Neural cell (in vitro differentiated cells): ENCODE data around the gene TMEM232. TPM values are rescaled to one million over a fixed set of nuclear protein-coding genes. Genes with fewer than 3 reads are reported as not detected.

Experiments
- H2AFZ ChIP-seq: fragments of 200-600, 300-800 bp; sonication (generic), shearing (Covaris generic); 2 replicates; pipeline ENCODE4 v1.6.0; 2014; ENCODE audit warnings: low read depth, mild to moderate bottlenecking, antibody characterized with exemption, low read length, moderate library complexity
- H3F3A ChIP-seq: fragments of 200-600 bp; shearing (Covaris generic); 2 replicates; pipeline ENCODE4 v1.6.1; 2016; ENCODE audit warnings: mild to moderate bottlenecking, moderate library complexity, mixed read lengths, antibody characterized with exemption, low read length; ENCODE audit not compliant: insufficient read depth, poor library complexity, severe bottlenecking
- H3K27ac ChIP-seq: fragments of 200-600, 300-800 bp; sonication (generic), shearing (Covaris generic); 2 replicates; pipeline ENCODE4 v1.5.1; 2014; ENCODE audit warnings: mild to moderate bottlenecking, low read length, moderate library complexity
- H3K27me3 ChIP-seq: fragments of 300-800, 200-600 bp; sonication (generic), shearing (Covaris generic); 2 replicates; pipeline ENCODE4 v1.6.0; 2014; ENCODE audit warnings: mild to moderate bottlenecking, low read depth, low read length, moderate library complexity; ENCODE audit not compliant: insufficient read depth
- H3K36me3 ChIP-seq: fragments of 300-800, 200-600 bp; sonication (generic), shearing (Covaris generic); 2 replicates; pipeline ENCODE4 v1.5.1; 2014; ENCODE audit warnings: mild to moderate bottlenecking, antibody characterized with exemption, low read length, moderate library complexity; ENCODE audit not compliant: insufficient read depth
- H3K4me2 ChIP-seq: fragments of 300-800, 200-600 bp; sonication (generic), shearing (Covaris generic); 2 replicates; pipeline ENCODE4 v1.6.0; 2014; ENCODE audit warnings: mild to moderate bottlenecking, low read length
- H3K4me3 ChIP-seq: fragments of 300-800, 200-600 bp; sonication (generic), shearing (Covaris generic); 2 replicates; pipeline ENCODE4 v1.5.1; 2014; ENCODE audit warnings: mild to moderate bottlenecking, low read length, moderate library complexity
- H3K79me2 ChIP-seq: fragments of 200-600 bp; shearing (Covaris generic); replicated peaks from 2 replicates; pipeline ENCODE4 v1.6.0; 2014; ENCODE audit warnings: mild to moderate bottlenecking, low read length, moderate library complexity; ENCODE audit not compliant: insufficient read depth
- H3K9ac ChIP-seq: fragments of 300-800, 200-600 bp; sonication (generic), shearing (Covaris generic); 2 replicates; pipeline ENCODE4 v1.6.1; 2016; ENCODE audit warnings: mild to moderate bottlenecking, low read length, mixed read lengths
- H3K9me2 ChIP-seq: fragments of 200-600 bp; shearing (Covaris generic); 2 replicates; pipeline ENCODE4 v1.6.1; 2016; ENCODE audit warnings: mild to moderate bottlenecking, low read length, mixed read lengths; ENCODE audit not compliant: insufficient read depth
- H3K9me3 ChIP-seq: fragments of 200-600, 300-800 bp; sonication (generic), shearing (Covaris generic); 2 replicates; pipeline ENCODE4 v1.6.1; 2016; ENCODE audit warnings: mild to moderate bottlenecking, mixed run types, low read length, moderate library complexity, mixed read lengths
- H4K20me1 ChIP-seq: fragments of 200-600 bp; shearing (Covaris generic); 2 replicates; pipeline ENCODE4 v1.6.1; 2016; ENCODE audit warnings: mild to moderate bottlenecking, mixed run types; ENCODE audit not compliant: insufficient read depth
- EP300 ChIP-seq: fragments of 450-650 bp; conservative IDR thresholded peaks from 2 replicates; pipeline ENCODE4 v1.6.1; 2014; ENCODE audit warnings: antibody characterized with exemption, mild to moderate bottlenecking, moderate library complexity; ENCODE audit not compliant: poor library complexity, severe bottlenecking
- EZH2 ChIP-seq: fragments of 200-600, 300-800 bp; shearing (Covaris generic), sonication (generic); IDR thresholded peaks from 2 replicates; pipeline ENCODE4 v1.6.1; 2014; ENCODE audit warnings: antibody characterized with exemption, low read length, borderline replicate concordance, mild to moderate bottlenecking; ENCODE audit not compliant: insufficient read depth, poor library complexity, severe bottlenecking
- MXI1 ChIP-seq: fragments of 450-650 bp; conservative IDR thresholded peaks from 2 replicates; pipeline ENCODE4 v1.6.1; 2014; ENCODE audit warnings: antibody characterized with exemption, mild to moderate bottlenecking; ENCODE audit not compliant: poor library complexity, severe bottlenecking
- POLR2AphosphoS5 ChIP-seq: IDR thresholded peaks from 2 replicates; pipeline ENCODE4 v1.6.1; 2012
- RAD21 ChIP-seq: fragments of 450-650 bp; conservative IDR thresholded peaks from 2 replicates; pipeline ENCODE4 v1.6.1; 2014; ENCODE audit warnings: antibody characterized with exemption, mild to moderate bottlenecking, moderate library complexity
- REST ChIP-seq: IDR thresholded peaks from 2 replicates; pipeline ENCODE4 v1.6.1; 2012; ENCODE audit warnings: borderline replicate concordance
- SMC3 ChIP-seq: fragments of 450-650 bp; conservative IDR thresholded peaks from 2 replicates; pipeline ENCODE4 v1.6.1; 2014; ENCODE audit warnings: antibody characterized with exemption, mild to moderate bottlenecking, moderate library complexity; ENCODE audit not compliant: poor library complexity
- TAF1 ChIP-seq: IDR thresholded peaks from 2 replicates; pipeline ENCODE4 v1.6.1; 2012; ENCODE audit warnings: low read depth
- polyA plus RNA-seq: library from polyadenylated mRNA; depleted of rRNA; stranded (reverse); fragments of >200 nt; gene quantifications from 2 replicates; pipeline ENCODE4 v1.2.3, GENCODE V29; 2014
- TF ChIP-seq, protein P1 (sequence below): fragments of 450-650 bp; IDR thresholded peaks from 2 replicates; pipeline ENCODE4 v1.5.1; 2014; ENCODE audit warnings: antibody characterized with exemption, mild to moderate bottlenecking, moderate library complexity; ENCODE audit not compliant: poor library complexity, severe bottlenecking

Gene TMEM232
- polyA plus RNA-seq, 1 donor from 2014 or later = 7.4 TPM

- no peak for TF ChIP-seq REST
Observed at GRCh38 chr5:110631236-110631635, 95.2 kb downstream of the TMEM232 start (continued).

- no peaks in the 10 kb centered on the region for H4K20me1 ChIP-seq
- H3K9me2 ChIP-seq = no peaks in the 10 kb centered on the region
- no peak overlapping the region for H3K4me2 ChIP-seq
- no peak overlapping the region for H3K9ac ChIP-seq
- TF ChIP-seq EZH2 = no peak
- TF ChIP-seq, protein P1, sequence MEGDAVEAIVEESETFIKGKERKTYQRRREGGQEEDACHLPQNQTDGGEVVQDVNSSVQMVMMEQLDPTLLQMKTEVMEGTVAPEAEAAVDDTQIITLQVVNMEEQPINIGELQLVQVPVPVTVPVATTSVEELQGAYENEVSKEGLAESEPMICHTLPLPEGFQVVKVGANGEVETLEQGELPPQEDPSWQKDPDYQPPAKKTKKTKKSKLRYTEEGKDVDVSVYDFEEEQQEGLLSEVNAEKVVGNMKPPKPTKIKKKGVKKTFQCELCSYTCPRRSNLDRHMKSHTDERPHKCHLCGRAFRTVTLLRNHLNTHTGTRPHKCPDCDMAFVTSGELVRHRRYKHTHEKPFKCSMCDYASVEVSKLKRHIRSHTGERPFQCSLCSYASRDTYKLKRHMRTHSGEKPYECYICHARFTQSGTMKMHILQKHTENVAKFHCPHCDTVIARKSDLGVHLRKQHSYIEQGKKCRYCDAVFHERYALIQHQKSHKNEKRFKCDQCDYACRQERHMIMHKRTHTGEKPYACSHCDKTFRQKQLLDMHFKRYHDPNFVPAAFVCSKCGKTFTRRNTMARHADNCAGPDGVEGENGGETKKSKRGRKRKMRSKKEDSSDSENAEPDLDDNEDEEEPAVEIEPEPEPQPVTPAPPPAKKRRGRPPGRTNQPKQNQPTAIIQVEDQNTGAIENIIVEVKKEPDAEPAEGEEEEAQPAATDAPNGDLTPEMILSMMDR = no peak
- TF ChIP-seq RAD21 = no peak
- TF ChIP-seq EP300 = no peak
- H3K4me3 ChIP-seq = no peak overlapping the region
- no peaks in the 10 kb centered on the region for H3K27me3 ChIP-seq
- no peak overlapping the region for H3K27ac ChIP-seq
- no peak overlapping the region for H2AFZ ChIP-seq
- H3K36me3 ChIP-seq = no peaks in the 10 kb centered on the region
- no peaks in the 10 kb centered on the region for H3F3A ChIP-seq
- no peaks in the 10 kb centered on the region for H3K9me3 ChIP-seq
- H3K79me2 ChIP-seq = no peaks in the 10 kb centered on the region
Observed at GRCh38 chr5:110630350-110630749, 96.1 kb downstream of the TMEM232 start.

DNA sequence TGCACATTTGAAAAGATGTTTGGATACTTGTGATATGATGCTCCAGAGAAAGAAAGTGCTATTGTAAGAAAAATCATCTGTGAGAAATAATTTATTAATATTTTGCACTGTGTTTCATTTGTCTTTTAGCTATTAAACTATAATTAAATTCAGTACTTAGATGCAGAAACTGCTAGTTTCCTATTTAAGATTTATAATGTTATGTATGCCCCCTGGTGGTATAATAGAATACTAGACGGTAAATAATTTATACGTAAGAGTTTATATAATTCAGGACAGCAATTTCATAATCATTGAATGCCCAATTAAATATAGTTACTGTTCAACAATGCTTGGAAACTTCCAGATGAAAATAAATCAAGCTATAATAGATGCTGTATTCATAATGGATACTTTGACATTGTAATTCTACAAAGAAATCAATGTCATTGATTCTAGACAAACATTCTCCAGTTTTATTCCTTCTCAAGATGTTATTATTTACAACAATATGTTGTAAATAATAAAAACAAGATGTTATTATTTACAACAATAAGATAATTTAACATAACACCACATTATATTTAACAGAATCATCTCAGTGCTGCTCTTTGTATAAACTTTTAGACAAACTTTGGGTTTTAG is 101.0 kb downstream of the TMEM232 start:
- no peak overlapping the region for H3K4me3 ChIP-seq
- H3K27ac ChIP-seq = no peak overlapping the region
- no peaks in the 10 kb centered on the region for H3K36me3 ChIP-seq
- no peaks in the 10 kb centered on the region for H3K9me3 ChIP-seq
- no peaks in the 10 kb centered on the region for H4K20me1 ChIP-seq
- no peaks in the 10 kb centered on the region for H3K79me2 ChIP-seq
- H2AFZ ChIP-seq = no peak overlapping the region
- no peak for TF ChIP-seq TAF1
- TF ChIP-seq, protein P1 = peak; percentile 73
- no peak for TF ChIP-seq POLR2AphosphoS5
- TF ChIP-seq EZH2 = no peak
- TF ChIP-seq SMC3 = peak; percentile 84
- TF ChIP-seq REST = no peak
- TF ChIP-seq MXI1 = no peak
- no peak for TF ChIP-seq EP300
- peak; percentile 81 for TF ChIP-seq RAD21
- H3K9me2 ChIP-seq = no peaks in the 10 kb centered on the region
- H3K9ac ChIP-seq = no peak overlapping the region
- H3K4me2 ChIP-seq = no peak overlapping the region
- no peaks in the 10 kb centered on the region for H3F3A ChIP-seq
- no peaks in the 10 kb centered on the region for H3K27me3 ChIP-seq
